Stimulated activated naive CD8-positive, alpha-beta T cell treated with anti-CD3 and anti-CD28 coated beads, Interleukin-15, Interleukin-2, amounts not matched to agents 100 ng/mL and 50 ng/mL, for 24 hours (primary cell): ENCODE measurements around the gene FAF2.
"Not testable (repeated sequence)": the region's sequence is repeated elsewhere in the genome, so short reads cannot be mapped to it uniquely, and the experiment has no call there.

Experiments used
- H3K27ac Mint-ChIP-seq: one replicate; pipeline ENCODE4 v1.8.0; 2021; ENCODE audit warnings: mild to moderate bottlenecking, mixed read lengths
- H3K27me3 Mint-ChIP-seq: one replicate; pipeline ENCODE4 v1.8.0; 2021; ENCODE audit warnings: mixed read lengths
- H3K36me3 Mint-ChIP-seq: one replicate; pipeline ENCODE4 v1.8.0; 2021; ENCODE audit warnings: low read depth, mixed read lengths
- H3K4me1 Mint-ChIP-seq: one replicate; pipeline ENCODE4 v1.8.0; 2021; ENCODE audit warnings: low read depth, mixed read lengths
- H3K4me3 Mint-ChIP-seq: one replicate; pipeline ENCODE4 v1.8.0; 2021; ENCODE audit warnings: mild to moderate bottlenecking, mixed read lengths
- H3K9me3 Mint-ChIP-seq: one replicate; pipeline ENCODE4 v1.8.0; 2021; ENCODE audit warnings: mixed read lengths

Gene FAF2, protein sequence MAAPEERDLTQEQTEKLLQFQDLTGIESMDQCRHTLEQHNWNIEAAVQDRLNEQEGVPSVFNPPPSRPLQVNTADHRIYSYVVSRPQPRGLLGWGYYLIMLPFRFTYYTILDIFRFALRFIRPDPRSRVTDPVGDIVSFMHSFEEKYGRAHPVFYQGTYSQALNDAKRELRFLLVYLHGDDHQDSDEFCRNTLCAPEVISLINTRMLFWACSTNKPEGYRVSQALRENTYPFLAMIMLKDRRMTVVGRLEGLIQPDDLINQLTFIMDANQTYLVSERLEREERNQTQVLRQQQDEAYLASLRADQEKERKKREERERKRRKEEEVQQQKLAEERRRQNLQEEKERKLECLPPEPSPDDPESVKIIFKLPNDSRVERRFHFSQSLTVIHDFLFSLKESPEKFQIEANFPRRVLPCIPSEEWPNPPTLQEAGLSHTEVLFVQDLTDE

DNA sequence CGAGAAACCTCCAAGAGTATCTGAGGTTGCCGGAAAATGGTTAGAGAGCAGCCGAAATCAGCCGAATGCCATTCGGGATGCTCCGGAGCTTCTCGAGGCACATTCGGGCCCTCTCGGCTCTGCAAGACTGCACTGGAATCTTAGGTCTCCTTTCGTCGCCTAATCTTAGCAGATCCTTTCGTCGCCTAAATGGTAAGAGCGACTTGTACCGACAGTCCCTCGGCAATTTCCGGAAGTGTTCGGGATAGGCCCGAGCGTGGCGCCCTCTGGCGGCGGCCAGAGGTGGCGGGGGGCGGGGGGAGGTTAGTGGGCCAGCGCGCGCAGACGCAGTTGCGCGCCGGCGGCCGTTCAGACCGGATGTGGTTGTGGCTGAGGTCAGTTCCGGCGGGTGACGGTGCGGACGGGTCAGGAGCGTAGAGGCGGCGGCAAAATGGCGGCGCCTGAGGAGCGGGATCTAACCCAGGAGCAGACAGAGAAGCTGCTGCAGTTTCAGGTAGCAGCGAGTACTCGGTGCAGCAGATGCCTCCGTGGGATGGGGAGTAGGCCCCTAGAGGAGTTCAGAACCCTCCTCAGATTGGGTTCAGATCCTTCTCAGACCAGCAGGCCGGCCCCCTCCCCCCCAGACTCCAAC lies at the start of gene FAF2:
Gene FAF2, plus strand, starts transcription at position 408 of the 631 bp plus-strand sequence. Its CDS starts 23 bp downstream, at position 431.
- Mint-ChIP-seq H3K4me3 (peak within 1 kb of the TSS; percentile 99), H3K27ac (peak within 1 kb of the TSS; percentile 99), H3K36me3 (peaks cover 13% of the 10 kb centered on the region), H3K4me1 (peaks cover 46% of the 10 kb centered on the region), H3K27me3 (no peaks in the 10 kb centered on the region), H3K9me3 (no peaks in the 10 kb centered on the region)

DNA sequence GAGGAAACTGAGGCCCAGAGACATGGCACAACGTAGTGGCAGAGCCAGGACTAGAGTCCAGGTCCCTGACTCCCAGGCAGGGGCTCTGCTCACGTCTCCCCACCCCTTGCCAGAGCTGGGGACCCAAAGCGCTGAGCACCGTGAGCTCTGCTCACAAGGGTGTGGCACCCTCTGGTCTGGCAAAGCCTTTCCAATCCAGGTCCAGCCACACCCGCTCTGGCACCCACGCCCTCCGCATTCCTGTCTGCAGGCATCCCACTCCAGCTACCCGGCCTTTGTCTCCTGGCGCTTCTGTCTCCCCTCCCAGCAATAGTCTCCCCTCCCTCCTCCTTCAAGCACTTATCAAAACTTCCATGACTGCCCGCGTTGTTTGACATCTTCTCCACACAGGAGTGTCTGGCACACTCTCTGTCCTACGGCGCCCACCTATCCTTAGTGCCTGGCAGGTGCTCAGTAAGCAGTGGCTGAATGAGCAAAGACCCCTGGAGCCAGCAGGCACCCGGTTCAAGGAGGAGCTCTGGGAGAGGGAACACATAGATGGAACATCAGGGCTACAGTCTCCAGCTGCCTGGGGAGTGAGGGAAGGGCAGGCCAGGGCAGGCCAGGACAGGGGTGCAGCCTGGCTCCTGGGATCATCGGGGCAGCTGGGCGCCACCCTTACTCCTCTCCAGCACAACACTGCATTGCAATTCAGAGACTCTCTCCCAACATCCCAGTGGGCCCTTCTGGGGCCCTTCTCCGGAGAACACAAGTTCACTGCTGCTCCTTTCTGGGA lies 47.6 kb upstream of the FAF2 start:
- H3K4me3 Mint-ChIP-seq, result no peak overlapping the region
- no peak overlapping the region for H3K27ac Mint-ChIP-seq
- H3K27me3 Mint-ChIP-seq, result no peaks in the 10 kb centered on the region
- H3K4me1 Mint-ChIP-seq, result no peaks in the 10 kb centered on the region
- no peaks in the 10 kb centered on the region for H3K36me3 Mint-ChIP-seq
- no peaks in the 10 kb centered on the region for H3K9me3 Mint-ChIP-seq

DNA sequence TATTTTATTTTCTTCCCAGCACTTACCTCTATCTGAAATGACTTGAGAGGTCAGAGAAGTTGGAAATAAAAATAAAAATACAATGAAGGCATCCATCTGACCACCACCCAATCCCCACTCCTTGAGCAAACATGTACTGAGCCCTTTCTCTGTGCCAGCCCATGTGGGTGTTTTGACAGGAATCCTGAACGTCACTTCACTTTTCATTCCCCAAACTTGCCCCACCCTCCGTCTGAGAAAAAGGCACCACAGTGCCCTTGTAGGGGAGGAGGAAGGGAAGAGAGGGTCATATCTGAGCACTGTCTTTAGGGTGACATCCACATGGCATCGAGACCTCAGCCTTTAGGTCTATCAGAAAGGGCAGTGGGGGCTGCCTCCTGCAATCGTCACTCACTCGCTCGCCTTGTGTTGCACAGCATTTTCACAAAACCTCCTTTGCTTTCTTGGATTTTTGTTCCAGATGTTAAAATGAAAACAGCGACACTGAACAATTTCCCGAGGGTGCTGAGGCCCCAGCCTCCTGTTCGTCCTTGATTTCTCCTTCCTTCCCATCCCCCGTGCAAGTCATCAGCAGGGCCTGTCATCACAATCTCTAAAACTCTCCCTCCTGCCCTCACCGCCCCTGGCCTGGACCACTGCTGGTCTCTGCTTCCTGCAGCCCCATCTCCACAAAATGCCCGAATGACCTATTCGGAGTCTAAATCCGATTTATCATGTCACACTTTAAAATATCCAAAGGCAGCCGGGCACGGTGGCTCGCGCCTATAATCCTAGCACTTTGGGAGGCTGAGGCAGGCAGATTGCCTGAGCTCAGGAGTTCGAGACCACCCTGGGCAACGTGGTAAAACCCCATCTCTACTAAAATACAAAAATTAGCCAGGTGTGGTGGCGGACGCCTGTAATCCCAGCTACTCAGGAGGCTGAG lies 46.6 kb upstream of the FAF2 start:
- no peaks in the 10 kb centered on the region for H3K4me1 Mint-ChIP-seq
- no peaks in the 10 kb centered on the region for H3K9me3 Mint-ChIP-seq
- no peak overlapping the region for H3K27ac Mint-ChIP-seq
- H3K27me3 Mint-ChIP-seq, result no peaks in the 10 kb centered on the region
- no peak overlapping the region for H3K4me3 Mint-ChIP-seq
- no peaks in the 10 kb centered on the region for H3K36me3 Mint-ChIP-seq

DNA sequence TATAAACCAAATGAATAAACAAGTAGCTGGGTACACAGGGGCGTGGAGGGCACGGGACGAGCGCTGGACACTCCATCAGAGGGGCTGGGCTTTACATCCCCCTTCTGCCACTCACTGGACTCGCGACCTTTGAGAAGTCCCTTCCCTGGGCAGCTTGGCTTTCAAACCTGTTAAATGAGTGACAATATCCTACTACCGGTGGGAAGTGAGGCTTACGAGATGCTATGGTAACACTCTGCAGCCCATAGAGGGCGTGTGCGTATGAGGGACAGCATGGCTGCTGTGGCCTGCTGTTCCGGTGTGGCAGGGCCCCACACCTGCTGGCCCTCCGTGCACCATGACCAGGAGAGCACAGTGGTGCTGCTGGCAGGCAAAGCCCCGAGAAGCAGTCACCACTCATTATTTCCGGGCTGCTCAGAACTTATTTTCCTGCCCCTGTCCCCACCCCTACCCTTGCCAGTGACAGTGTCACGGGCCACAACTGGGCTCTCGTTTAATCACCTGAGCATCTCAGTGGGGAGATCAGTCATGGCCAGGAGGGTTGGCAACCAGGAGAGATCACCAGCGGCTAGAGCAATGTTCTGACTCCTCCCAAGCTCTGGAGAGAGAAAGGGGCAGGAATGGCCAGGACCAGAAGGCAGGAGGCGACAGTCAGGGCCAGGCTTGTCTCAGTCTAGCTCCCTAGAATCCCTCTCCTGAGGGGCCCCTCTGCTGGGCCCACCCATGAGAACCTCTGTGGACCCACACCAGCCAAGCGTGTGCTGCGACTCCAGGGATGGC lies 42.3 kb upstream of the FAF2 start:
- Mint-ChIP-seq H3K9me3 (no peaks in the 10 kb centered on the region), H3K36me3 (peaks cover 11% of the 10 kb centered on the region)

DNA sequence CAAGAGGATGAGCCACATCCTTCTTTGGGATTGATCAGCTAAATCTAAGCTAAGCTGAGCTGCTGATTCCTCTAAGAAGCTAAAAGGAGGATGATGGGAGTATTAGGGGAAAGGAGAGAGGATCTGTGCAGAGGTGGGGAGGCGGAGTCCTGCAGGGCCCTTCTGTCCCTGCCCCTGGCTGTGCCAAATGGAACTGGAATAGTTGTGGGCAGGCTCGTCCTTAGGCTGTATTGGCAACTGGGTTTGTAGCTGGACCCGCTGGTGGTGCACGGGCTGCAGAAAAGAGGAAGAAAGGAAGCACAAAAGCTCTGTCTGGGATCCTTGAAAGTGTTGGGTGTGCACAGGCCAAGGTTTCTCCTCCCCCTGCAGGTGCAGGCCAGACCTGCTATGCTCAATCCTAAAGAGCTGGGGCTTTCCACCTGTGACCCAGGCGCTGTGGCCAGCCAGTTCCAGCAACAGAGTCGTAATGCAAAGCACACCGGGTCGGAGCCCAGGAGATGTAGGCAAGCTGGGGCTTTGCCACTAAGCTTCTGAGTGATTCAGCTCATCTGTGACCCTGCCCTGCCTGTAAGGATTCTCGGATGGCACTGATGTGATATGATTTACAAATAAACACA lies 41.6 kb upstream of the FAF2 start:
- Mint-ChIP-seq H3K4me1 (peaks cover 6% of the 10 kb centered on the region), H3K4me3 (no peak overlapping the region), H3K36me3 (peaks cover 11% of the 10 kb centered on the region), H3K27me3 (no peaks in the 10 kb centered on the region), H3K27ac (no peak overlapping the region), H3K9me3 (no peaks in the 10 kb centered on the region)

More for the DNA sequence above, 42.3 kb upstream of the FAF2 start:
- Mint-ChIP-seq H3K27ac (no peak overlapping the region), H3K27me3 (no peaks in the 10 kb centered on the region), H3K4me1 (peaks cover 1% of the 10 kb centered on the region), H3K4me3 (no peak overlapping the region)

DNA sequence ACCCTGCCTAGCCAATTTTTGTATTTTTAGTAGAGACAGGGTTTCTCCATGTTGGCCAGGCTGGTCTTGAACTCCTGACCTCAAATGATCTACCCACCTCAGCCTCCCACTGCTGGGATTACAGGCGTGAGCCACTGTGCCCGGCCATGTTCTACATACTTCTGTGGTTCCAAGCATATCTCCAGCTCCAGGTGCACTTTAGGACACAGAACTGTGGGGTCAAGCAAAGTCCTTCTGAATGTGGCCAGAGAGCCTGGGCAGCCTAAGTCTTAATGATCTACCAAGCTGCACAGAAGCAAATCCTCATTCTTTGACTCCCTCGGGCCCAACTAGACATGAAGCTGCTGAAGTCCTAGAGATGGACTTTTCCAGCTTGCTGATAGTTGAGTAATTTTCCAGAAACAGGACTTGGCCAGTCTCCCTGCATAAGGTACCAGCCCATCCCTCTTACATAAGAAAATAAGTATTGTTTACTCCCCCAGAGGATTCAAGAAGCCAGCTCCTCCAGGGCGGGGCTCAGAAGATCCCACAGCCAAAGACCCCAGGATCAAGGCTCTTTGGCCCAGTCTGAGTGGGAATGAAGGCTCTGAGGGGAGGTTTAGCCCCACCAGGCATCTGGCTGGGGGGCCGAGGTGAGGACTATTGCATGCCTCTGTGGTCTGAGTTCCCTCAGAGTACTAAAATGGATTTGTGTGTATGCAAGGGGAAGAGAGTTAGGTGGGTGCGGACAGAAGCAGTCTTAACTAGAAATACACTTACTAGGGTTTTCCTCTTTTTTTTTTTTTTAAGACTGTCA lies 40.5 kb upstream of the FAF2 start:
- H3K4me1 Mint-ChIP-seq, result peaks cover 8% of the 10 kb centered on the region
- no peak overlapping the region for H3K4me3 Mint-ChIP-seq
- H3K27ac Mint-ChIP-seq, result no peak overlapping the region
- H3K27me3 Mint-ChIP-seq, result no peaks in the 10 kb centered on the region
- no peaks in the 10 kb centered on the region for H3K9me3 Mint-ChIP-seq
- H3K36me3 Mint-ChIP-seq, result peaks cover 11% of the 10 kb centered on the region

DNA sequence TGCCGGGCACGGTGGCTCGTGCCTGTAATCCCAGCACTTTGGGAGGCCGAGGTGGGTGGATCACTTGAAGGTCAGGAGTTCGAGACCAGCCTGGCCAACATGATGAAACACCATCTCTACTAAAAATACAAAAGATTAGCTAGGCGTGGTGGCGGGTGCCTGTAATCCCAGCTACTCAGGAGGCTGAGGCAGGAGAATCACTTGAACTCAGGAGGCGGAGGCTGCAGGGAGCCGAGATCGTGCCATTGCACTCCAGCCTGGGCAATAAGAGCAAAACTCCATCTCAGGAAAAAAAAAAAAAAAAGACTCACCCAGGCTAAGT lies 40.0 kb upstream of the FAF2 start:
- not testable (repeated sequence) for H3K4me1 Mint-ChIP-seq, H3K4me3 Mint-ChIP-seq, H3K27me3 Mint-ChIP-seq, H3K27ac Mint-ChIP-seq, H3K9me3 Mint-ChIP-seq
- peaks cover 11% of the 10 kb centered on the region for H3K36me3 Mint-ChIP-seq

DNA sequence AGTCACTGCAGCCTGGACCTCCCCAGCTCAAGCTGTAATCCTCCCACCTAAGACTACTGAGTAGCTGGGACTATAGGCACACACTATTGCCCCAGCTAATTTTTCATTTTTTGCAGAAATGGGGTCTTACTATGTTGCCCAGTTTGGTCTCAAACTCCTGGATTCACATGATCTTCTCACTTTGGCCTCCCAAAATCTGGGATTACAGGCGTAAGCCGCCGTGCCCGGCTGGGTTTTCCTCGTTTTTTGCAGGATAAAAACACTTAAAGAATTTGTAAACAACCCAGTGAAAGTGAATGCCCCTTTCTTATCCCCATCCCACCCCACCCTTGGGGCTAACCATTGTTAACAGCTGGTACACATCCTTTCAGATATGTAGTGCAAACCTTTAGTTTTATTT lies 39.6 kb upstream of the FAF2 start:
- no peak overlapping the region for H3K27ac Mint-ChIP-seq
- H3K9me3 Mint-ChIP-seq, result no peaks in the 10 kb centered on the region
- H3K4me3 Mint-ChIP-seq, result no peak overlapping the region
- H3K36me3 Mint-ChIP-seq, result peaks cover 11% of the 10 kb centered on the region
- peaks cover 10% of the 10 kb centered on the region for H3K4me1 Mint-ChIP-seq
- no peaks in the 10 kb centered on the region for H3K27me3 Mint-ChIP-seq

DNA sequence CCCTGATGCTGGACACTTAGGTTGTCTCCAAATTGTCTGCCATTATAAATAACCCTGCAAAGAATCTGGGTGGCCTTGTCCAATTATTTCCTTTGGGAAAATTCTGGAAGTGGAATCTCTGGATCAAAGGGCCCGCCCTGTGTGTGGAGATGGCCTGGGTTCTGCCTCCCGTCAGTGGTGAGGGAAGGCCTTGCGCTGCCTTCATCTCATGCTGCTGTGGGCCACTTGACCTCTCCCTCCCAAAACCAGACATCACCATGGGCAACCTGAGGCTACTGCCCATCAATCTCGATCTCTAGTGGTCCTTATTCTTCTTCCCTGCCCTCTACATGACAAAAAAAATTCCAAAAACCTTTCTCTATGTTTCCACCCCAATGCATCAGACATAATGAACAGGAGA lies 38.4 kb upstream of the FAF2 start:
- Mint-ChIP-seq H3K36me3 (peaks cover 11% of the 10 kb centered on the region), H3K27ac (no peak overlapping the region), H3K9me3 (no peaks in the 10 kb centered on the region), H3K4me3 (no peak overlapping the region), H3K4me1 (peaks cover 21% of the 10 kb centered on the region), H3K27me3 (no peaks in the 10 kb centered on the region)

DNA sequence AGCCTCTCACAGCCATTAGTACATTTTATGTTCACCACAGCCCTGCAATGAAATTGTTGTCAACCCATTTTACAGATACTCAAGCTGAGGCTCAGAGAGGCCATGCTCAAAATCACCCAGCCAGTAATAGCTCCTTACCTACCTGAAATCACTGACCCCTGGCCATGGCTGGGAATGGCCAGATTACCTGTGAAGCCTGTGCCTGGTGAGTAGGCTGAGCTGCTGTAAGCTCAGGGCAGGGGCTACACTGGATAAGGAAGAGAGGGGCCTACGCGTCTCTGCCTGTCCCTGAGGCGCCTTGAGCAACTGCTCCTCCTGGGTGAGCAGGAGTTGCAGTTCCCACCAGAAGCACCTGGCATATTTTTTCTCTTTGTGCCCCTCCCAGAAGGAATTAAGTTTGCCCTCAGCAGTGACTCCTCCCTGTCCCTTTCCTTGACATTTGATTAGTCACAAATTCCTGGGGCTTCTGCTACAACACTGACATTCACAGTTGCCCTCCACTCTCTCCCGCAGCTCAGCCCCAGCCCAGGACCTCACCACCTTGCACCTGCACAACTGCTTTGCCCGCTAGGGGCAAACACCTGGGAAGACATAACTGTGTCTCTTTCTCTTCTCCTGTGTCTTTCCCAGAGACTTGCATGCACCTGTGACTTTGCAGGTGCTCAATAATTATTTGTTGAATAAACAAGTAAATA lies 37.6 kb upstream of the FAF2 start:
- Mint-ChIP-seq H3K27me3 (no peaks in the 10 kb centered on the region), H3K36me3 (peaks cover 11% of the 10 kb centered on the region), H3K4me1 (peaks cover 30% of the 10 kb centered on the region), H3K4me3 (no peak overlapping the region), H3K27ac (no peak overlapping the region), H3K9me3 (no peaks in the 10 kb centered on the region)

DNA sequence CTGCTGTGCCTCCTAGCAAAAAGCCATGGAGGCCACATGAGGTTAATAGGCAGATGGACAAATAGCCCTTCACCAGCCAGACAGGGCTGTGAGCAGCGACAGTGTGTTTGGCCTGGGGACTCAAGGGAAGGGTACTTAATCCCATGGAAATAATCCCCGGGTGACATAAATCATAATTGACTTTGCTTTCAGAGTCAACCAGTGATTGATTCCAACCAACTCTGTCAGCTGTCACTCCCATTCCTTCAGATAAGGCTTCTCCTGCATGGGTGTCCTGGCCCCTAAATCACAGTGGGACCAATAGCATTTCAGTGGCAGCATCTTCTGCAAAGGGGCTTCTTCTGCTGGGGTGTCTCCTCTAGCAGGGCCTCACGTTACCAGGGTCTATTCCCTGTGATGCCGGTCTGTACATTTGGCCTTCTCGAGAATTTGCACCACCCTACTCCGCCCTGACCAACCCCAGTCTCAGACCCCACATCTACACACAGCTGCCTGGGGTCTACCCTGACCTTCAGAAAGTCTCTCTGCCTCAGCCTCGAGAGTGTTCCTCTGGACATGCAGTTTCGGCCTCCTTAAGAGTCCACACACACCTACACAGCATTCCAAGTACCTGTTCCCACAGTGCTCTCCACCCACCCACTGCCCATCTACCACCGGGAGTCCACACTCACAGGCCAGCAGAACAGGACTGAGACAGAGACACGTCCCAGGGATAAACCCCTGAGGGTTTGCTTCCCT lies 35.5 kb upstream of the FAF2 start:
- no peaks in the 10 kb centered on the region for H3K9me3 Mint-ChIP-seq
- peaks cover 38% of the 10 kb centered on the region for H3K4me1 Mint-ChIP-seq
- no peaks in the 10 kb centered on the region for H3K27me3 Mint-ChIP-seq
- no peak overlapping the region for H3K4me3 Mint-ChIP-seq
- H3K27ac Mint-ChIP-seq, result no peak overlapping the region
- peaks cover 10% of the 10 kb centered on the region for H3K36me3 Mint-ChIP-seq

DNA sequence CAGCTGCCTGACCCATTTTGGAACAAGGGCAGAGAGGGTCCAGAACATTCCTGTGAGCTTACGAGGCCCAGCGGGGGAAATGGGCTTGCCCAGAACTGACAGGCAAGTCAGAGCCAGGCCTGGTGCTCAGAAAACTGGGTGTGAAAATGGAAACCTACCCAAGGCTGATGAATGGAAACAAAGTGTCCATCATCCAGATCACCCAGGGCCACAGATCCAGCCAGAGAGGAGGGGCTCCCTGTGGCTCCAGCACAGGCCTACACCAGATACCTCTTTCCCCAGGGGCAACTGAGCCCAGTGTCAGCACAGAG lies 35.0 kb upstream of the FAF2 start:
- H3K4me3 Mint-ChIP-seq, result no peak overlapping the region
- H3K27me3 Mint-ChIP-seq, result no peaks in the 10 kb centered on the region
- H3K27ac Mint-ChIP-seq, result no peak overlapping the region
- H3K9me3 Mint-ChIP-seq, result no peaks in the 10 kb centered on the region
- peaks cover 38% of the 10 kb centered on the region for H3K4me1 Mint-ChIP-seq
- H3K36me3 Mint-ChIP-seq, result peaks cover 7% of the 10 kb centered on the region
